22Rv1 (cell line): ENCODE results near the gene SLIT3.

ENCODE experiments used
- CTCF ChIP-seq: fragments of 450-650 bp; IDR thresholded peaks from 2 replicates; pipeline ENCODE4 v1.5.1; 2017; ENCODE audit warnings: mild to moderate bottlenecking
- ZFX ChIP-seq: fragments of 450-650 bp; IDR thresholded peaks from 2 replicates; pipeline ENCODE4 v1.6.1; 2017; ENCODE audit warnings: antibody characterized with exemption, borderline replicate concordance

GRCh38 chr5:169218861-169219260 lies 82.1 kb downstream of the SLIT3 start:
- TF ChIP-seq CTCF (no peak), ZFX (no peak)
